Measurements from ENCODE around the gene EDN1.

GRCh38 chr6:12331474-12331873 is 41.3 kb downstream of the EDN1 start:
- TF ChIP-seq CTCF (IDR thresholded peaks at IDR 0.05): no peak
- no peak for TF ChIP-seq POLR2A (IDR thresholded peaks at IDR 0.05)
